DOHH2 (cell line): Measurements from ENCODE around the gene PALM2AKAP2.

ENCODE experiments used
- H3F3A ChIP-seq: fragments of 200-600 bp; sonication (generic), shearing (Covaris generic); 2 replicates; pipeline ENCODE4 v1.6.0; 2016; ENCODE audit warnings: antibody characterized with exemption, mild to moderate bottlenecking; ENCODE audit not compliant: control insufficient read depth, insufficient read depth
- H3K27ac ChIP-seq: fragments of 200-600 bp; sonication (generic); 2 replicates; pipeline ENCODE4 v1.5.1; 2014; ENCODE audit warnings: low read depth, mild to moderate bottlenecking, low read length, moderate library complexity
- H3K27me3 ChIP-seq: fragments of 200-600 bp; sonication (generic); 2 replicates; pipeline ENCODE4 v1.6.1; 2014; ENCODE audit warnings: mild to moderate bottlenecking, low read length, mixed read lengths; ENCODE audit not compliant: control insufficient read depth
- H3K36me3 ChIP-seq: fragments of 200-600 bp; sonication (generic); 2 replicates; pipeline ENCODE4 v1.6.1; 2014; ENCODE audit warnings: mild to moderate bottlenecking, low read length, moderate library complexity, mixed read lengths; ENCODE audit not compliant: control insufficient read depth
- H3K4me1 ChIP-seq: fragments of 200-600 bp; sonication (generic); 2 replicates; pipeline ENCODE4 v1.6.1; 2014; ENCODE audit warnings: mild to moderate bottlenecking, low read length, mixed read lengths; ENCODE audit not compliant: control insufficient read depth
- H3K4me2 ChIP-seq: fragments of 200-600 bp; sonication (generic); 2 replicates; pipeline ENCODE4 v1.6.0; 2014; ENCODE audit warnings: mild to moderate bottlenecking, low read length, moderate library complexity
- H3K4me3 ChIP-seq: fragments of 200-600 bp; sonication (generic); 2 replicates; pipeline ENCODE4 v1.5.1; 2014; ENCODE audit warnings: mild to moderate bottlenecking, low read length, mixed read lengths
- H3K79me2 ChIP-seq: fragments of 200-600 bp; sonication (generic); 2 replicates; pipeline ENCODE4 v1.6.1; 2014; ENCODE audit warnings: mild to moderate bottlenecking, low read length, mixed read lengths; ENCODE audit not compliant: control insufficient read depth
- H3K9me2 ChIP-seq: fragments of 200-600 bp; sonication (generic); replicated peaks from 2 replicates; pipeline ENCODE4 v1.6.1; 2014; ENCODE audit warnings: mild to moderate bottlenecking, low read length, mixed read lengths; ENCODE audit not compliant: control insufficient read depth
- H3K9me3 ChIP-seq: fragments of 200-600 bp; sonication (generic); 2 replicates; pipeline ENCODE4 v1.6.1; 2014; ENCODE audit warnings: antibody characterized with exemption, low read length, mixed read lengths; ENCODE audit not compliant: control insufficient read depth, insufficient read depth
- H4K20me1 ChIP-seq: fragments of 200-600 bp; sonication (generic); 2 replicates; pipeline ENCODE4 v1.6.0; 2014; ENCODE audit warnings: low read depth, mild to moderate bottlenecking, antibody characterized with exemption, low read length, moderate library complexity; ENCODE audit not compliant: control insufficient read depth, insufficient read depth
- CTCF ChIP-seq: fragments of 200-600 bp; sonication (generic); IDR thresholded peaks from one replicate; pipeline ENCODE4 v1.5.1; 2014; ENCODE audit warnings: antibody characterized with exemption, mild to moderate bottlenecking, low read depth, low read length; ENCODE audit not compliant: poor library complexity, severe bottlenecking
- EZH2phosphoT487 ChIP-seq: fragments of 200-600 bp; sonication (generic); IDR thresholded peaks from 2 replicates; pipeline ENCODE4 v1.6.1; 2017; ENCODE audit warnings: borderline replicate concordance, mild to moderate bottlenecking, antibody characterized with exemption, low read length, moderate library complexity, mixed read lengths

PALM2AKAP2 gene

DNA sequence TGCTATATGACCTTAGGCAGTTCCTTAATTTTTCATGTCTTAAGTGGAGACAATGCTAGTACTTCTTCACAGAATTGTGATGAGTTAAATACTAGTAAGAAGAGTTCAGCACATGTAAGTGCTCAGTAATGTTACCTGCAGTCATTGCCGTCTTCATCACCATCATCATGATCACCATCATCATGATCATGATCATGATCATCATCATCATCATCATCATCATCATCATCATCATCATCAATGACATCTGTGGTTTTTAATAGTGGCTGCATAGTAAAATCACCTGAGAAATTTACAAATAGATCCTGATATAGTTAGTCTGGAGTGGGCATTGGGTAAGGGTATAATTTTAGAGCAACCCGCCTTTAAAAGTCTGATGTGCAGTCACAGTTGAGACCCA lies 14.7 kb upstream of the PALM2AKAP2 start:
- H3F3A ChIP-seq: no peaks in the 10 kb centered on the region

DNA sequence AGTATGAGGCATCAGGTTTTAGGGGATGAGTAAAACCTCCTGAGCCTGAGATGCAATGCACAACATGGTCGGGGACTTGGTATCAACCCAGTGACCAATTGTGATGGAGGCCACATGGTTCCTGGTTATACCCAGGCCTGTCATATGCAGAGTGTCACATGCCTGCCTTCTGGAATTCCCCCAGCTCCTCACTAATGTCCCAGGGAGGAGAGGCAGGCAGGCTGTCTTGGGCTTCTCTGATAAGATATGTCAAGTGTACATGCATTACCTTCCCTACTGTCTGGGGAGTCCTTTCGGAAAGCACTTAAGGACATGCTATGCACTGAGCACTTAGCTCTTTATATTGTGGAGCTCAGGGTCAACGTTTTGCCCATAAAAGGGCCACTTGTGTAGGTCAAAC lies 14.2 kb upstream of the PALM2AKAP2 start:
- Histone ChIP-seq H3K4me3 (no peak overlapping the region), H3K27ac (no peak overlapping the region), H3K9me3 (no peaks in the 10 kb centered on the region), H3K9me2 (no peaks in the 10 kb centered on the region), H3K36me3 (no peaks in the 10 kb centered on the region), H3K27me3 (peaks cover 17% of the 10 kb centered on the region), H3F3A (no peaks in the 10 kb centered on the region), H3K4me1 (no peaks in the 10 kb centered on the region), H4K20me1 (no peaks in the 10 kb centered on the region), H3K79me2 (no peaks in the 10 kb centered on the region), H3K4me2 (no peak overlapping the region)
- no peak for TF ChIP-seq CTCF
- no peak for TF ChIP-seq EZH2phosphoT487

More for the DNA sequence above, 14.7 kb upstream of the PALM2AKAP2 start:
- Histone ChIP-seq H3K79me2 (no peaks in the 10 kb centered on the region), H3K9me2 (no peaks in the 10 kb centered on the region), H3K27me3 (peaks cover 17% of the 10 kb centered on the region), H3K9me3 (no peaks in the 10 kb centered on the region), H4K20me1 (no peaks in the 10 kb centered on the region), H3K27ac (no peak overlapping the region), H3K4me2 (no peak overlapping the region), H3K36me3 (no peaks in the 10 kb centered on the region), H3K4me3 (no peak overlapping the region), H3K4me1 (no peaks in the 10 kb centered on the region)
- TF ChIP-seq EZH2phosphoT487 (no peak), CTCF (no peak)

GRCh38 chr9:109766351-109766750 lies 13.6 kb upstream of the PALM2AKAP2 start:
- H3K4me1 ChIP-seq: no peaks in the 10 kb centered on the region
- no peak overlapping the region for H3K4me3 ChIP-seq
- no peaks in the 10 kb centered on the region for H3K9me3 ChIP-seq
- H3K79me2 ChIP-seq: no peaks in the 10 kb centered on the region
- H3K27me3 ChIP-seq: peaks cover 17% of the 10 kb centered on the region
- H3K4me2 ChIP-seq: no peak overlapping the region
- no peaks in the 10 kb centered on the region for H4K20me1 ChIP-seq
- H3F3A ChIP-seq: no peaks in the 10 kb centered on the region
- no peak overlapping the region for H3K27ac ChIP-seq
- no peaks in the 10 kb centered on the region for H3K9me2 ChIP-seq
- TF ChIP-seq CTCF (no peak), EZH2phosphoT487 (no peak)
- no peaks in the 10 kb centered on the region for H3K36me3 ChIP-seq

GRCh38 chr9:109767404-109767803 lies 12.6 kb upstream of the PALM2AKAP2 start:
- no peaks in the 10 kb centered on the region for H3K9me3 ChIP-seq
- H3K4me2 ChIP-seq: no peak overlapping the region
- no peak overlapping the region for H3K4me3 ChIP-seq
- H3K4me1 ChIP-seq: no peaks in the 10 kb centered on the region
- no peaks in the 10 kb centered on the region for H4K20me1 ChIP-seq
- no peaks in the 10 kb centered on the region for H3F3A ChIP-seq
- H3K27me3 ChIP-seq: peaks cover 22% of the 10 kb centered on the region
- H3K79me2 ChIP-seq: no peaks in the 10 kb centered on the region
- no peak for TF ChIP-seq EZH2phosphoT487
- TF ChIP-seq CTCF: no peak
- no peaks in the 10 kb centered on the region for H3K9me2 ChIP-seq
- no peak overlapping the region for H3K27ac ChIP-seq
- H3K36me3 ChIP-seq: no peaks in the 10 kb centered on the region
